Endothelial cell (in vitro differentiated cells): Measurements from ENCODE around the gene ANKS1B. TPM values are rescaled to one million over a fixed set of nuclear protein-coding genes. Genes with fewer than 3 reads are reported as not detected.

Experiments used
- DNase-seq: peaks from one replicate; pipeline ENCODE4 v3.0.0; 2021; ENCODE audit warnings: low spot score
- H3K27ac Mint-ChIP-seq: one replicate; pipeline ENCODE4 v1.8.0; 2021; ENCODE audit warnings: mixed read lengths, inconsistent platforms; ENCODE audit not compliant: unreplicated experiment
- H3K27me3 Mint-ChIP-seq: one replicate; pipeline ENCODE4 v1.8.0; 2021; ENCODE audit warnings: mild to moderate bottlenecking, moderate library complexity, mixed read lengths, inconsistent platforms; ENCODE audit not compliant: unreplicated experiment
- H3K36me3 Mint-ChIP-seq: one replicate; pipeline ENCODE4 v1.8.0; 2021; ENCODE audit warnings: mild to moderate bottlenecking, low read depth, mixed read lengths, inconsistent platforms; ENCODE audit not compliant: unreplicated experiment
- H3K4me1 Mint-ChIP-seq: one replicate; pipeline ENCODE4 v1.8.0; 2021; ENCODE audit warnings: mild to moderate bottlenecking, mixed read lengths, inconsistent platforms; ENCODE audit not compliant: unreplicated experiment
- H3K4me3 Mint-ChIP-seq: one replicate; pipeline ENCODE4 v1.8.0; 2021; ENCODE audit warnings: mild to moderate bottlenecking, mixed read lengths, inconsistent platforms; ENCODE audit not compliant: unreplicated experiment
- H3K9me3 Mint-ChIP-seq: one replicate; pipeline ENCODE4 v1.8.0; 2021; ENCODE audit warnings: mixed read lengths, inconsistent platforms; ENCODE audit not compliant: unreplicated experiment
- total RNA-seq: library from RNA; stranded (reverse); fragmentation: NEBNext Ultra II Directional; extraction: Animal tissue kit (Norgen Biotek cat#: 25700); gene quantifications from one replicate; pipeline ENCODE4 v1.2.1, GENCODE V29; 2021; ENCODE audit not compliant: unreplicated experiment
- TF ChIP-seq, protein P1 (sequence below): fragments of 200-600 bp; sonication (generic); IDR thresholded peaks from one replicate; pipeline ENCODE4 v1.5.0; 2021; ENCODE audit warnings: antibody characterized with exemption; ENCODE audit not compliant: unreplicated experiment

Gene ANKS1B
- total RNA-seq, 1 donor from 2014 or later = 2.6 TPM

DNA sequence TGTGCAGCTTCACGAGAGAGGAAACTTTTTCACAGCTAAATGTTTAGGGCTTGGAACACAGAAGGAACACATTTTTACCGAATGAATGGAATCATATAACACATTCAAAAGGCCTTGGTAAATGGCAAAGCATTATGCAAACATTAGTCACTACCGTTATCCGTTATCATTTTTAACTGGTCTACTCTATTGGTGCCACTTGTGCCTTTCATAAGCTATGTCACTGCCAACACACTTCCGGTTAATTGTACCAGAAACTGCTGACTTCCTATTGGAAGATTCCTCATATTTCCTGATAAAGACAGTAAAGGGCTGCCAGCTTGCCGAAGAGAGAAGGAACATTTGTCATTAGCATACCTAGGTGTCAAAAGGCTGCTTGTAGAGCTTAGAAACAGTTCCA lies 1170.5 kb downstream of the ANKS1B start:
- H3K4me3 Mint-ChIP-seq = no peak overlapping the region
- H3K36me3 Mint-ChIP-seq = no peaks in the 10 kb centered on the region
- TF ChIP-seq, protein P1, sequence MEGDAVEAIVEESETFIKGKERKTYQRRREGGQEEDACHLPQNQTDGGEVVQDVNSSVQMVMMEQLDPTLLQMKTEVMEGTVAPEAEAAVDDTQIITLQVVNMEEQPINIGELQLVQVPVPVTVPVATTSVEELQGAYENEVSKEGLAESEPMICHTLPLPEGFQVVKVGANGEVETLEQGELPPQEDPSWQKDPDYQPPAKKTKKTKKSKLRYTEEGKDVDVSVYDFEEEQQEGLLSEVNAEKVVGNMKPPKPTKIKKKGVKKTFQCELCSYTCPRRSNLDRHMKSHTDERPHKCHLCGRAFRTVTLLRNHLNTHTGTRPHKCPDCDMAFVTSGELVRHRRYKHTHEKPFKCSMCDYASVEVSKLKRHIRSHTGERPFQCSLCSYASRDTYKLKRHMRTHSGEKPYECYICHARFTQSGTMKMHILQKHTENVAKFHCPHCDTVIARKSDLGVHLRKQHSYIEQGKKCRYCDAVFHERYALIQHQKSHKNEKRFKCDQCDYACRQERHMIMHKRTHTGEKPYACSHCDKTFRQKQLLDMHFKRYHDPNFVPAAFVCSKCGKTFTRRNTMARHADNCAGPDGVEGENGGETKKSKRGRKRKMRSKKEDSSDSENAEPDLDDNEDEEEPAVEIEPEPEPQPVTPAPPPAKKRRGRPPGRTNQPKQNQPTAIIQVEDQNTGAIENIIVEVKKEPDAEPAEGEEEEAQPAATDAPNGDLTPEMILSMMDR = no peak
- no peak for DNase-seq
- no peak overlapping the region for H3K27ac Mint-ChIP-seq
- no peaks in the 10 kb centered on the region for H3K9me3 Mint-ChIP-seq
- H3K27me3 Mint-ChIP-seq = no peaks in the 10 kb centered on the region
- peaks cover 3% of the 10 kb centered on the region for H3K4me1 Mint-ChIP-seq

DNA sequence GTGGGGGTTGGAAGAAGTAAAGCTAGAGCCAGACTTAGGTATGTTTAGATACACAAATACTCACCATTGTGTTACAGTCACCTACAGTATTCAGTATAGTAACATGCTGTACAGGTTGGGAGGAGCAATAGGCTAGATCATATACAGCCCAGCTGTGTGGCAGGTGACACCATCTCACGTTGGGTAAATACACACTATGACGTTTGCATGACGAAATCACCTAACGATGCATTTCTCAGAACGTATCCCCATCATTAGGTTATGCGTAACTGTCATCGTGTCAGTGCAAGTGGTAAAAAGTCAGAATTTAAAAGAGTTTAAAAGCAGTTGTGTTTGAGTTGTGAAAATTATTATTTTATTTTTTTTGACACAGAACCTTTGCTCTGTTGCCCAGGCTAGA lies 1172.5 kb downstream of the ANKS1B start:
- Mint-ChIP-seq H3K9me3 (no peaks in the 10 kb centered on the region), H3K4me1 (no peaks in the 10 kb centered on the region), H3K27ac (no peak overlapping the region), H3K36me3 (no peaks in the 10 kb centered on the region), H3K27me3 (no peaks in the 10 kb centered on the region), H3K4me3 (no peak overlapping the region)
- TF ChIP-seq, protein P1 = no peak
- DNase-seq = no peak

DNA sequence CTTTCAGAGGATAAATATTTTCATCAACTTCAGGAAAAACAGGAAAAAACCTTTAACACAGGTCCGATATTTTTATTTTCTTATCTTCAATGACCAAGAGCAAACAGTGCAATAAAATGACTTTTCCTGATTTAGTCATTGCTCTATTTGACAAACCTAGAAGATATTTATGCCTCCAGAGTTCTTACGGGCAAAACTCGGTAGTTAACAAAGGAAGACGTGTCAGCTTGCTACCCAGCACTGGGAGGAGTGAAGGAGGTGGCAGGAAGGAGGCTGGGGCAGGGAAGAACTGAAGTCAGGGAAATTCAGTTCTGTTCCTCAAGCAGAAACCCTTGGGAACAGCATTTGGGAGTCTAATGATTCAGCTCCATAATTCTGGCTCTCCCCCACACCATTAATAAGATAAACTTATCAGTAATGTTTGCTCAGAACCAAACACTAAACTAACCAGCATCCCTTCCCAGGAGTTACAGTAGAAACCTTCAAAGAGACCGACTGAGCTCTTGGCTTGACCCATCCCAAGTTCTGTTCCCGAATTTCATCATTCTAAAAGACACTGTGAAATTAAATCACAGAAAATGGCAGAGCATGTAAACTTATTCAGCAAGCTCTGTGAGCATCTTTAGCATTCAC lies 1176.4 kb downstream of the ANKS1B start:
- no peak for DNase-seq

DNA sequence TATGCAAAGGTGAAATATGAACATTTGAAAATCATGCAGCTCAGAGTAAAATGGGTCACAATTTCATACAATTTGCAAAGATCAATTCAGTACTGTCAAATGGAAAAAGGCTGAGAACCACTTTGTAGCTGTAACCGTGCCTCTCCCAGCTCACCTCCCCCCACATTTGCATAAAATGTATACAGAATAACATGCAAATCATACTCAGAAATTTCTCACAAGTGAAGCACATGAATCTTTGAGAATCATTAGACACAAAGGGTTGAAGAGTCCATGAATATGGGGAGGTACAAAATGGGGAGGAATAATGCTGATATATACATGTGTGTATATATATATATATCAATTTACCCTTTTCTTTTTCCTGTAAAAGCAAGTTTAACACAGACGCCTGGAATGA lies 1177.5 kb downstream of the ANKS1B start:
- Mint-ChIP-seq H3K27me3 (no peaks in the 10 kb centered on the region), H3K9me3 (no peaks in the 10 kb centered on the region), H3K4me1 (no peaks in the 10 kb centered on the region), H3K27ac (no peak overlapping the region), H3K4me3 (no peak overlapping the region), H3K36me3 (no peaks in the 10 kb centered on the region)
- TF ChIP-seq, protein P1 = no peak
- no peak for DNase-seq

More for the DNA sequence above, 1176.4 kb downstream of the ANKS1B start:
- no peak overlapping the region for H3K27ac Mint-ChIP-seq
- TF ChIP-seq, protein P1 = no peak
- H3K9me3 Mint-ChIP-seq = no peaks in the 10 kb centered on the region
- H3K27me3 Mint-ChIP-seq = no peaks in the 10 kb centered on the region
- H3K4me3 Mint-ChIP-seq = no peak overlapping the region
- no peaks in the 10 kb centered on the region for H3K4me1 Mint-ChIP-seq
- no peaks in the 10 kb centered on the region for H3K36me3 Mint-ChIP-seq

DNA sequence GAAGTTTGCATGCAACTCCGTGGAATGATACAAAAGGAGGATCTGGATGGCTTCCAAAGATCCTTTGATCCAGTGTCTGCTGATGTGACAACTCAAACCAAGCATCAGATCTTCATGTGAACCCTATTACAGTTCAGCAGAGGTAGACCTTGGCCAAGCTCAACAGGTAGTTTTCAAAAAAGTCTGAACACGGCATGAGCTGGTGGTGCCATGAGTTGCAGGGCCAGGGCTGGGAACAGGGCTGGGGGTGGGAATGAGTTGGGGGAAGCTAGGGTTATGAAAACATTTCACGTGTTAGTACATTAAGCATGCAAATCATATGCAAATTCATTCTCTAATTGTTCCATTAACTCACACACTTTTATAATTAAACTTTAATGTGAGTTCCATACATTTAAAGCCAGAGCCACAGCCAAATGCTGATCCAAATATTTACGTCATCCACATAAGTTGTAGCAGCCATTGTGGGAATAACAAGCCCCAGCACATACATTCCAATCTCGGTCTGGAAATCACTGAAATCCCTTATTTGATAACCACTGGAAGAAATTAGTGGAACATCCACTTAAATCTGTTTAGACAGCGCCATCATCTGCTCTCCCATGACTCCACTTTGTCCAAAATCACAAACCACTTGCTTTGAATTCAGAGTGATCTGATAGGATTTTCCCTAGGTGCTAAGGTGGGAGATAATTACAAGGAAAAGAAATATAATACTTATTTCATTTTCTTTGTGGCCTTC lies 1181.1 kb downstream of the ANKS1B start:
- Mint-ChIP-seq H3K4me3 (no peak overlapping the region), H3K9me3 (no peaks in the 10 kb centered on the region), H3K27ac (no peak overlapping the region), H3K36me3 (no peaks in the 10 kb centered on the region), H3K4me1 (no peaks in the 10 kb centered on the region), H3K27me3 (peaks cover 2% of the 10 kb centered on the region)
- DNase-seq = no peak
- TF ChIP-seq, protein P1 = no peak
